GM21717 (cell line): ENCODE results near the gene ESRRB.
A peak's percentile ranks its signal among the peaks of the same experiment; 100 is the strongest.

ENCODE experiments used
- ATAC-seq: cut with Tn5 transposase; IDR thresholded peaks from one replicate; pipeline ENCODE4 v1.9.1; 2021; ENCODE audit warnings: mild to moderate bottlenecking, moderate library complexity; ENCODE audit not compliant: unreplicated experiment

ESRRB gene

DNA sequence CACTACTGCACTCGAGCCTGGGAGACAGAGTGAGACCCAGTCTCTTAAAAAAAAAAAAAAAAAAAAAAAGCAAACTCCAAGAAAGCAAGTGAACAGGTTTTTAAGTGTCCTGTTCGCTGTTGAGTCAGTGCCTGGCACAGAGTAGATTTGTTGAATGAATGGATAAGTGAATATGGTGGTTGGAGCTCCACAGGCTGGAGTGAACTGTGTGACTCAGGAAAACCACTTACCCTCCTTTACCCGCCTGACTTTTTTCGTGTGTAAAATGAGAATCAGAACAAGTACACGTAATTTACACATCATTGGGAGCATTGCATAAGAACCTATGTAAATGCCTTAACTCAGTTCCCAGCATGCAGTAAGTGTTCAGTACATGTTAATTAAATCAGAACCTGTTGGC is 24.0 kb upstream of the ESRRB start:
- ATAC-seq = no peak

GRCh38 chr14:76352639-76353281 is 23.2 kb upstream of the ESRRB start:
- ATAC-seq = peak; percentile 47

DNA sequence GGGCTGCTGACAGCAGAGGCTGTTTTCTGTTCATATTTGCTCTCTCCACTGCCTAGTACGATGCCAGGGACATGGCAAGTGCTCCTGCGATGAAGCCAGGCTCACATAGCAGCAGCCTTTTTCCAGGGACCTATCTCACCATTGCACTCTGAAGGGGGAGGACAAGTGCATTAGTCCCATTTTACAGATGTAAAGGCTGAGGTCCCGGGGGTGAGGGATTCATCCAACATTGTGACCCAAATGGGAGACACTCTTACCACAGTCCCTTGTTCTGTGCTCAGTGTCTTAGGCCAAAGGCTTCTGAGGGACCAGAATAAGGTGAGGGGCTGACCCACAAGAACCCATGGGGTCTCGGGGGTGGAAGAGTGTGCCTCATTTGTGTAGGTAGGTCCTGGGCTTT is 21.6 kb upstream of the ESRRB start:
- no peak for ATAC-seq

DNA sequence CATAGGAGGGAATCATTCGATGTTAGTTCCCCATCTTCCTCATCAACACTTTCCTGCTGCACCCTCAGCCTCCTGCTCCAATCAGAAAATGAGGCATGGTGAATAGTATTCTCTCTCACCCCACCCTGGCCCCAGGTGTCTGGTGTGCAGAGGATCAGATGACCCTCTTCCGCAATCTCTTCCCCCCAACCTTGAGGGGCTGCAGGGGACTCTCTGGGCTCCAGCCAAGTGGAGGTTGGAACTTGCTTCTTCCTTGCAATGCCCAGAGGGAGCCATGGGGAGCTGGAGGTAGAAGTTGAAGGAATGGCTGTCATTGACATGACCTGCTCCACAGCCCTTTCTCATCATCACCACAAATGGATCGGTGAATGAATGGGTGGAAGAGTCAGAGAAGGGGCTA is 20.2 kb upstream of the ESRRB start:
- ATAC-seq = no peak

- ATAC-seq = no peak
Observed at GRCh38 chr14:76371066-76371465, 4.9 kb upstream of the ESRRB start.

GRCh38 chr14:76373456-76373855 is 2.5 kb upstream of the ESRRB start:
- no peak for ATAC-seq

DNA sequence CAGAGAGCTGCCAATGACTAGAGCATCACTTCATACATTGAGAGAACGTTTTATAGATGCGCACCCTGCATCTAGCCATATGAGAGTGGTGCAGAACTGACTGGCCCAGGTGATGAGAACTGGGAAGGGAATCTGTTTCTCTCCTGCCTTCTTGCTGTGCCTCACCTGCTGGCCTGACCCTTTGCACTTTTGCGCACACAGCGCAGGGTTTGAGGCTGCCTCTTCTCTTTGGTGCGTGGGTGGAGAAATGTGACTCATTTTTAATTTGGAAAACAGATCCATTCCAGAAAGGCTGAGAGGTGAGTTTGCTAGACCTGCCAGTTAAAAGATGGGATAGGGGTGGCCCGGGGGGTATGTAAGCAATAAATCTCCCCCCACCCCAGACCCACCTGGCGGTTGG is 453 bp upstream of the ESRRB start:
- no peak for ATAC-seq

DNA sequence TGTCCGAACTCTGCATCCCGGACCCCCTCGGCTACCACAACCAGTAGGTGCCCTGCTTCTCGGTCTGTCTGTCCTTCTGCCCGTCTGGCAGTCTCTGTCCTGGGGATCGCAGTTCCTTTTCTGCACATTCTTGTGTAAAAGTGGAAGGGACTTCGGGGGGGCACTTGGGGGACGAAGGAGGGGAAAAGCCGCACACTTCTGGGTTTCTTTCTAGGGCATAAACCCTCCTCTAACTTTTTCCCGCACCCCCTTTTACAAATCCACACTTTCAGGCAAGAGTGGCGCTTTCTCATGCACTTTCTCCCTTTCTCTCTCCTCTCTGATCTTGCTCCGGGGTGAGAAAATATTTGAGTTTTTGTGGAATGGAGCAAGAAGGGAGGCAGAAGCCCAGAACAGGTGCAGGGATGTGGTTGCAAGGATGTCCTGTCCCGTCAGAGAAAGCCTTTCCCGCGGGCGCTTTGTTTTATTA is 506 bp downstream of the ESRRB start:
- no peak for ATAC-seq

GRCh38 chr14:76376878-76377734 is 1.2 kb downstream of the ESRRB start:
- no peak for ATAC-seq

DNA sequence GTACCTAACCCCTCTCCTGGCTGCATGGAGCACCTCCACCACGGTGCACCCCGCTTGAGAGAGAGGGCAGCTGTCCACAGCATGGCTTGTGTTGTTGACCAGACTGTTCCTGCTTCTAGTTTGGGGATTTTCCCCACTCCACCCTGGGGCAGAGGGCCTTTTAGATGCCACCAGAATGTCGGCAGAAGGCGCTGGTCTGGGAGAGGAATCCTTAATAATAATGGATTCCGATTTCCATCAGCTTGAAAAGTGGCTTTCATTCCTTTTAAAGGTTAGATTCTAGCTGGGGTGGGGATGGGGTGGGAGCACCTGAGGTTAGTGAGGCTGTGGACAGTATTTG is 1.8 kb downstream of the ESRRB start:
- ATAC-seq = no peak

DNA sequence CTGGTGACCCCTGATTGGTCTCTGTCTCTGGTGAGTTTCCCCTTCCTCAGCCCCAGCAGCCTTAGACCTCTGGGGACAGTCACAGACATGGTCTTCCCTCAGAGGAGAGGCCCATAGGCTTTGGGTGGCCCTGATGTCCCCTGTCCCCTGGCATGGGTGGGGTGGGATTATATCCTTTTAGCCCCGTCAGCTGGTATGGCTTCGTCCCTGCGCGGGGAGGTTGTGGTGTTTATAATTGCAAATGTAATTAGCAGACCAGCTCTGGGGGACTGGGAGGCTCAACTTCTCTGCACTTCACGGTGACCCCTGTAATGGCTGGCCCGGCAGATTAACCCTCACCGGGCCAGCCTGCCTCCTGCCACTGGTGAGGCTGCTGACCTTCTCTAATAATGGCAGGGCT is 5.1 kb downstream of the ESRRB start:
- ATAC-seq = no peak

DNA sequence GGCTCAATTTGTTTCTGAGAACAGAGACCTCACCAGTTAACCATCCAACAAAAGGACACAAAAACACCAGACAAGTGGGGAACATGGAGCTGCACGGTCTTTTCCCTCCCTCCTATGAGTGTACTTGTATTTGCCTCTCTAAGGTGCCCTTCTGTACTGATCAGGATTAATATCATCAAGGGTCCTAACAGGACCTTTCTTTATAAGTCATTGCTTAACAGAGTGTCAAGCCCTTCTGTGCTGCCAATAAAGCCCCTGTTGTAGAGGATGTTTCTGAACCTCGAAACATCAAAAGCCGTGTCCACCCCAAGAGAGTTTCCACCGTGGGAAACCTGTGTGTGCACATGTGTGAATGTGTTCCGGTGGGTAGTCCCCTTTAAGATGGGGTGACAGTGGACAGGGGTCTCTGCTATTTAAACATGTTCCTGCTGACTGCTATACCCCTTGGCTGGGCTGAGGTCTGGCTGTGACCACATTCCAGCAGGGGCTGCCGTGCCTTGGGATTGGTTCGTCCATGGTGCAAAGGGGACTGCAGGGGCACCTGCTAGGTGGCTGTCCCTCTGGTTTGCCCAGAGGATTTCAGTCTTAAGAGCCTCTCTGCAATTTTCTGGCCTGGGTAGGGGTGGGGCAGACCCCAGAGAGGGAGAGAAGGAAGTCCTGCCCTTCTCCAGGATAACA is 6.0 kb downstream of the ESRRB start:
- ATAC-seq = no peak

GRCh38 chr14:76382495-76382832 is 6.5 kb downstream of the ESRRB start:
- ATAC-seq = no peak

GRCh38 chr14:76385435-76385834 is 9.5 kb downstream of the ESRRB start:
- ATAC-seq = no peak

DNA sequence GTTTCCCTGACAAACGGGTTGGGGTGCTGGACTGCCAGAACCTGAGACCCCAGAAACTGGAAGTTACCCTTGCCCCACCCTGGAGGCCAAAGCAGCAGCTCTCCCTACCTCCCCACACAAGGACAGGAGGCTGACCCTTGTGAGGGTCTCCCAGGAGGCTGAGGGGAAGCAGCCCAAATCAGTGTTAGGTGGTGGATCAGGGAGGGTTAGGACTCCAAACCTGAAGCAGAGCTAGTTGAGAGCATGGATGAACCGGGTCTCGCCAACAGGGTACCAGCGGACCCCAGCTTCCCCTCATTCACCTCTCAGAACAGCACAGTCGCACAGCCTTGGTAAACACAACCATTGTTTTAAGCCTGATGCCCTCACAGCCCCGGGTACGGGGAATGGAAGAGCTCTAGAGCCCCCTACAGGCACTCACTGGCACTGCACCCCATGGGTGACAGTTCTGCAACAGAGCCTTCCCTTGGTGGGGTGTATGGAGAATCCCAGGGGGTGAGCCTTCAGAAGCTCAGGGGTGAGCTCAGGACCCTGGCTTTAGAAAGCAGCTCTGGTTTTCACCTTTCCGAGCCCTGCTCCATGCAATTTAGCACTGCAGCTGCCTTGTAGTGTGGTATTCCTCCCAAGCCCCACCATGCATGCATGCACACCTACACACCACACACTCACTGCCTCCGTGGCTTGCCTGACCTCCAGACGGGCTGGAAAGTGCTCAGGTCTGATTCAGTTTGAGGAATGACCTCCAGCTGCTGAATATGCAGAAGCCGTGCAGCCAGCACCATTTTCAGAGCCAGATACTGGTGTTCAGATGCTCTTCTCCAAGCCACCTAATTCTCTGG is 11.2 kb downstream of the ESRRB start:
- no peak for ATAC-seq

- no peak for ATAC-seq
Observed at GRCh38 chr14:76389841-76390240, 13.9 kb downstream of the ESRRB start.

DNA sequence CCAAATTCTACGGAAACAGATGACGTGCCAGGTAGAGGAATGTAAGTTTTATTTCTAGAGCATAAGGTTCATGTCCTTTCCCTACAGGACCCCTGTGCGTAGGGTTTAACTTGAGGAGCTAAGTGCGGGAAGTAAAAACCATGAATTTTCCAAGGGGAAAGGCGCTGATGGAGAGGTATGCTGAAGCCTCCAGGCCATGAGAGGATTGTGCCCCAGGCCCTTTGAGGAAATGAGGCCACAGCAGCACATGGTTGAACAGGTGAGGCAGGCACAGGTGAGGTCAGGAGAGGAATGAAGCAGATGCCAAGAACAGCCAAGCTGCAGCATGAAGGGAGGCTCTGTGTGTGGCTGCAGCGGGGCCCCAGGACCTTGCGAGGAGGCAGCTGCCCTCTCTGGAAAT is 14.7 kb downstream of the ESRRB start:
- no peak for ATAC-seq

GRCh38 chr14:76391981-76392690 is 16.2 kb downstream of the ESRRB start:
- ATAC-seq = no peak

DNA sequence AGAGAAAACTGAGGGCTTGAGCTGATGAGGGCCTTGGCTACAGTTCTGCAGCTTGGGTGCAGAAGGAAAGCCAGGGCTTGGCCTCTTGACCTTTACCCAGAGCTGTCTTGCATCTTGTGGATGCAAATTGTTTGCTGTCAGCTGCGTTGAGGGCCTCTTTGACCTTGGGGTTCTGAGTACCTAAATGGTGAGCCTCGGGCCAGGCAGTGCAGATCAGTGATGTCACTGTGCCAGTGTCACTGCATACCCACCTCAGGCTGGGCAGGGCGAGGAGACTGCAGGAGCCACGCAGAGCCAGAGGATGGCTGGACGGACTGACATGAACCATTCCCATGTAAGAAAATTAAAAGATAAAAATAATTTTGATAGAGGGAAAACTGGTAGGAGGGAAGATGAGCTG is 18.6 kb downstream of the ESRRB start:
- ATAC-seq = no peak

DNA sequence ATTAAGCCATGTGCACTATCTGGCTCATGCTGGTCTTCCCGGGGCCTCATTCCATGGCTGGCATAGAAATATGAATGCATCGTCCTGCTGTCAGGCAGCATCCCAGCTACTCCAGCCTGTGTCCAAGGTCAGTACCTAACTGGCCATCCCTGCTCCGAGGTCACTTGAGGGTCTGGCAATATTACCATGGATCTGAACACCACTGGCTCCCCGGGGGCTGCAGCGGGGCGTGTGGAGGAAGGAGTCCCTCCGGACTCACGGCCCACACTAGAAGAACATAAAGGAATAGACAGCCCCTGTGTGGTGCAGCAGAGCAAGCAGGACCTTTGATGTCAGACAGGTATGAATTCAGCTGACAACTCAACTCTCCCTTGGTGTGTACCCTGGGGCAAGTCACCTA is 19.2 kb downstream of the ESRRB start:
- no peak for ATAC-seq
